Measurements from ENCODE around the gene LMTK3. TPM values are rescaled to one million over a fixed set of nuclear protein-coding genes. Genes with fewer than 3 reads are reported as not detected.

Gene LMTK3
- total RNA-seq, 4 donors from 2014 or later: not detected

DNA sequence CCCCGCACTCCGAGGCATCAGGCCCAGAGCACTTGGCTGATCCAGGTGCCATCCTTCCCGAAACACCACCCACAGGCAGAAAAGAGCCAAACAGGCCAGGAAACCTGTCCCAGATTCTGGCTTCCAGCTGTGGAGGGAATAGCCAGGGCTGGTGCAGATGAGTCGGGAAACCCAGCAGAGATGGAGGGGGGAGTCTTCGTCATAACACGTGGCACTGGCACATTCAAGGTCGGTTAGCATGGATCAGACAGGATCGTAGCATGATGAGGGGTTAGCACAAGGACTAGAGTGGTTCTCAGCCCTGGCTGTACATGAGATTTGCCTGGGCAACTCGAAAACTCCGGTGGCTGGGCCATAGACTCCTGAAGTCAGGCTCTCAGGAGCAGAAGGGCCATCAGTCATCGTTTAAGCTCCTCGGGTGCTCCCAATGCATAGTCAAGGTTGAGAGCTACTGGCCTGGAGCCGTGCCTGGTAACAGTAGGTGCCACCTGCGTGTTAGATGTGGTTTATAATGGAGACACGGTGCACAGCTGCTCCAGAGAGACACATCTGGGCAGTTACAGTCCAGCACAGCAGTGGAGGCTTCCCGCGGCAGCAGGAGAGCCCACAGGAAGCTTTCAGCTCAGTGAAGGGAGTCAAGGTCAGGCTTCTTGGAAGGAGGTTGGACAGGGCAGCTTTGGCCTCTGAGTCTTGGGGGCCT is 36.1 kb downstream of the LMTK3 start:
- TF ChIP-seq, protein P1, sequence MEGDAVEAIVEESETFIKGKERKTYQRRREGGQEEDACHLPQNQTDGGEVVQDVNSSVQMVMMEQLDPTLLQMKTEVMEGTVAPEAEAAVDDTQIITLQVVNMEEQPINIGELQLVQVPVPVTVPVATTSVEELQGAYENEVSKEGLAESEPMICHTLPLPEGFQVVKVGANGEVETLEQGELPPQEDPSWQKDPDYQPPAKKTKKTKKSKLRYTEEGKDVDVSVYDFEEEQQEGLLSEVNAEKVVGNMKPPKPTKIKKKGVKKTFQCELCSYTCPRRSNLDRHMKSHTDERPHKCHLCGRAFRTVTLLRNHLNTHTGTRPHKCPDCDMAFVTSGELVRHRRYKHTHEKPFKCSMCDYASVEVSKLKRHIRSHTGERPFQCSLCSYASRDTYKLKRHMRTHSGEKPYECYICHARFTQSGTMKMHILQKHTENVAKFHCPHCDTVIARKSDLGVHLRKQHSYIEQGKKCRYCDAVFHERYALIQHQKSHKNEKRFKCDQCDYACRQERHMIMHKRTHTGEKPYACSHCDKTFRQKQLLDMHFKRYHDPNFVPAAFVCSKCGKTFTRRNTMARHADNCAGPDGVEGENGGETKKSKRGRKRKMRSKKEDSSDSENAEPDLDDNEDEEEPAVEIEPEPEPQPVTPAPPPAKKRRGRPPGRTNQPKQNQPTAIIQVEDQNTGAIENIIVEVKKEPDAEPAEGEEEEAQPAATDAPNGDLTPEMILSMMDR (IDR thresholded peaks at IDR 0.05; ENCODE audit: low read depth): no peak

DNA sequence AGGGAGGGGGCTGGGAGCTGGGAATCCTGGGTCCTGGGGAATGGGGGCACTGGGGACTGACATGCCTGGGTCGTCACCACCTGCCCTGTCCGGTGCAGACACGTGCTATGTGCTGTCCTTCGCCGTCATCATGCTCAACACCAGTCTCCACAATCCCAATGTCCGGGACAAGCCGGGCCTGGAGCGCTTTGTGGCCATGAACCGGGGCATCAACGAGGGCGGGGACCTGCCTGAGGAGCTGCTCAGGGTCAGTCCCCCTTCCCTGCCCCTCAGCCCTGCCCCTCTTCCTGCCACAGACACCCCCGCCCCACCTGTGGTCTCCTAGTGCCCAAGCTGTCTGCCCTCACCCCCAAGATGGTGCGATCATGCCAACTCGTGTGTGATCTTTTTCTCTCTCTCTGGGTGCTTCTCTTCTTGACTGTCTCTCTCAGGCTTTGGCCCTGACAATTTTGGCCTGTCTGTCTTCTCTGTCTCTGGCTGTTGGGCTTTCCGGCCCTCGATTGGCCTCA is 37.5 kb downstream of the LMTK3 start:
- TF ChIP-seq, protein P1 (IDR thresholded peaks at IDR 0.05; ENCODE audit: low read depth): no peak

DNA sequence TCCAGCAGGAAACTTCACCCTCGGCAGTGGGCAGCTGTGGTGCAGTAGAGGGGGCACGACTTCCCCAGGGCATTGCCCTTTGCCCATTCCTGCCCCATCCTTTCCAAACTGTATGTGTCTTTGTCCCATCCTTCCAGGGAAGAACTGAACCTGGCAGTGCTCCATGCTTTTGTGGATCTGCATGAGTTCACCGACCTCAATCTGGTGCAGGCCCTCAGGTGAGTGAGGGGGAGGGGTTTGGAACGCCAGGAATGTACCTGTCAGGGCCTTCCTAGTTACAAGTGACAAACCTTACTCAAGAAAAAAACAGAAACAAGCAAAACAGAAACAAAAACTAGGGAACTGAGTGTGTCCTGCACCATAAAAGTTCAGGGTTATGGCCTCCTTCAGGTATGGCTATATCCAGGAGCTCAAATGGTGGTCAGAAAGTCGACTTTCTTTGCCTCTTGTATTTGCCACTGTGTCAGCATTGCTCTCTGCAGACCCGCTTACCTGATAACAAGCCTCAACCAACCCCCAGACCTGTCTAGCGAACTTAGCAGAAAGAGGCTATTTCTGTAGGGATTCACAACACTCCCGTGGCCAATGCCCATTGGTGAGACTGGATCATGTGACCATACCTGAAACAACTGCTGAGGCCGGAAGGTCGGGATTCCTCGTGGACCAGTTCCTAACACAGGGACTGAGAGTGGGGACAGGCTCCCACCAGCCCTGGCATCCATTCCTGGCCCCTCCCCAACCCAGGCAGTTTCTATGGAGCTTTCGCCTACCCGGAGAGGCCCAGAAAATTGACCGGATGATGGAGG is 38.3 kb downstream of the LMTK3 start:
- TF ChIP-seq, protein P1 (IDR thresholded peaks at IDR 0.05; ENCODE audit: low read depth): no peak

DNA sequence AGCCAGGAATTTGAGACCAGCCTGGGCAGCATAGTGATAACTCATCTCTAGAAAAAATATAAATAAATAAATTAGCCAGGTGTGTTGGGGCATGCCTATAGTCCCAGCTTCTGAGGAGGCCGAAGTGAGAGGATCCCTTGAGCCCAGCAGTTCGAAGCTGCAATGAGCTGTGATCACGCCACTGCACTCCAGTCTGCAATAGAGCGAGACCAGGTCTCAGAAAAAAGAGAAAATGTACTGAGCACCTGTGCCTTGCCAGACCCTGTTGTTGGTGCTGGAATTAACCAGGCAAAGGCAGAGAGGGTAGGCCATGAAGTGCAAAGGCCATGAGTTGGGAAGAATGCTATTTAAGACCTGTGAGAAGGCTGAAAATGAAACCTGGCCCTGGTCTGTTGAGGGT is 39.8 kb downstream of the LMTK3 start:
- TF ChIP-seq, protein P1 (IDR thresholded peaks at IDR 0.05; ENCODE audit: low read depth): no peak

DNA sequence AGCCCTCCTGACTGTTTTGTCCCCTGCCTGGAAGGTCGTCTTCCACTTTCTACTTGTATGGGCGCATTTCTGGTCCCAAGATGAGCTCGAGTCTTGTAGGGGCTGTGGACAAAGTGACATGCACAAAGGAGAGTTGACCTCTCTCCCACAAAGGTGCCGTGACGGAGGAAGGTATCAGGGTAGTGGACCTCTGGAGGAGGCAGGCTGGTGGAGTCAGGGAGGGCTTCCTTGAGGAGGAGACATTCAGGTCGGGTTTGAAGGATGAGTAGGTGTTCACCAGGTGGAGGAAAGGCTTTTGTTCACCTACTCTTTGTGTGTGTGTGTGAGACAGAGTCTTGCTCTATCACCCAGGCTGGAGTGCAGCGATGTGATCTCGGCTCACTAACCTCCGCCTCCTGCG is 40.8 kb downstream of the LMTK3 start:
- TF ChIP-seq, protein P1 (IDR thresholded peaks at IDR 0.05; ENCODE audit: low read depth): no peak

DNA sequence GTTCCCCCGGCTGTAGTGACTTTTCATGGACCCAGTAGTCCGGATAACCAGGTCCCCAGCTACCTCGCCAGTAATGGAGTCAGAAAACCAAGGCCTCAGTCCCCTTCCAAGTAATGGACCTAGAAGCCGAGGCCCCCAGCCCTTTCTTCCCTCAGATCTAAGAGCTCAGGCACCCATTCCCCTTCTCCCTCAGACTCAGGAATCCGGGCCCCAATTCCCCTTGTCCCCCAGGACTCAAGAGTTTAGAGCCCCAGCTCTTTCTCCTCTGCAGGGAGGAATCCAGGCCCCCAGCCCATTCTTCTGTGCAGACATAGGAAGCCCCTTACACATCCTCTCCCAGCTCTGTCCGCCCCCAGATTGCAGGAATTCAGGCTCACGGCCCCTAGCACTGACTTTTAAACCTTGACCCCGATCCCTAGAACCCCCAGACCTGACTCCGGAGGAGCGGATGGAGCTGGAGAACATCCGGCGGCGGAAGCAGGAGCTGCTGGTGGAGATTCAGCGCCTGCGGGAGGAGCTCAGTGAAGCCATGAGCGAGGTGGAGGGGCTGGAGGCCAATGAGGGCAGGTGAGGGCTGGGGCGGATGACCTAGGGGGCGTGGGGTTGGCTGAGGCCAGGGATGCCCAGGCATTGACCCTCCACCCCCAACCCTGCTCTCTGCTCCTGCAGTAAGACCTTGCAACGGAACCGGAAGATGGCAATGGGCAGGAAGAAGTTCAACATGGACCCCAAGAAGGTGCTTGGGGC is 41.5 kb downstream of the LMTK3 start:
- TF ChIP-seq, protein P1 (IDR thresholded peaks at IDR 0.05; ENCODE audit: low read depth): no peak
